Endodermal cell (in vitro differentiated cells): ENCODE results near the gene GAPDH. TPM values are rescaled to one million over a fixed set of nuclear protein-coding genes. Genes with fewer than 3 reads are reported as not detected.
A peak's percentile ranks its signal among the peaks of the same experiment; 100 is the strongest.
"Not testable (repeated sequence)": the region's sequence is repeated elsewhere in the genome, so short reads cannot be mapped to it uniquely, and the experiment has no call there.

ENCODE experiments used
- DNase-seq: peaks from one replicate; pipeline ENCODE4 v3.0.0-alpha.2; 2017
- H3K27ac ChIP-seq: 2 replicates; pipeline ENCODE4 v1.5.1; 2013; ENCODE audit warnings: mild to moderate bottlenecking, low read depth, low read length, moderate library complexity
- H3K27me3 ChIP-seq: 2 replicates; pipeline ENCODE4 v1.6.1; 2013; ENCODE audit warnings: mild to moderate bottlenecking, low read length, moderate library complexity; ENCODE audit not compliant: insufficient read depth, control insufficient read depth, poor library complexity, severe bottlenecking
- H3K36me3 ChIP-seq: 2 replicates; pipeline ENCODE4 v1.7.0; 2013; ENCODE audit warnings: mild to moderate bottlenecking, low read length, moderate library complexity; ENCODE audit not compliant: control insufficient read depth, insufficient read depth
- H3K4me1 ChIP-seq: one replicate; pipeline ENCODE4 v1.7.0; 2013; ENCODE audit warnings: low read length; ENCODE audit not compliant: control insufficient read depth, insufficient read depth
- H3K4me3 ChIP-seq: 2 replicates; pipeline ENCODE4 v1.5.1; 2013; ENCODE audit warnings: mild to moderate bottlenecking, low read length, moderate library complexity
- H3K9ac ChIP-seq: 2 replicates; pipeline ENCODE4 v1.6.1; 2013; ENCODE audit warnings: mild to moderate bottlenecking, low read length, moderate library complexity; ENCODE audit not compliant: poor library complexity, severe bottlenecking; ENCODE audit errors: extremely low read depth
- H3K9me3 ChIP-seq: 2 replicates; pipeline ENCODE4 v1.6.1; 2013; ENCODE audit warnings: mild to moderate bottlenecking, low read length, moderate library complexity; ENCODE audit not compliant: control insufficient read depth
- H3K27ac Mint-ChIP-seq: 2 replicates; pipeline ENCODE4 v1.8.0; 2020; ENCODE audit warnings: mixed read lengths
- H3K27me3 Mint-ChIP-seq: 2 replicates; pipeline ENCODE4 v1.8.0; 2021; ENCODE audit warnings: mild to moderate bottlenecking, mixed read lengths; ENCODE audit not compliant: insufficient read depth
- H3K36me3 Mint-ChIP-seq: 2 replicates; pipeline ENCODE4 v1.8.0; 2020; ENCODE audit warnings: low read depth, mixed read lengths
- H3K4me1 Mint-ChIP-seq: 2 replicates; pipeline ENCODE4 v1.8.0; 2020; ENCODE audit warnings: mixed read lengths
- H3K4me3 Mint-ChIP-seq: 2 replicates; pipeline ENCODE4 v1.8.0; 2020; ENCODE audit warnings: mild to moderate bottlenecking, moderate library complexity, mixed read lengths
- H3K9me3 Mint-ChIP-seq: 2 replicates; pipeline ENCODE4 v1.8.0; 2020; ENCODE audit warnings: mild to moderate bottlenecking, mixed read lengths
- WGBS, 2 experiments: methylation state at CpG; one replicate each; pipeline versions ENCODE4 v1.1.5 to v1.1.7; 2013; ENCODE audit warnings: missing lambda C conversion rate in 2 of 2, mixed read lengths in 1 of 2; ENCODE audit not compliant: insufficient coverage in 1 of 2, insufficient read length in 1 of 2; 5-methylcytosine and 5-hydroxymethylcytosine counted together
- total RNA-seq, 2 donors: library from RNA; stranded (reverse); fragmentation: NEBNext Ultra II Directional in 1 of 2; extraction: Animal tissue kit (Norgen Biotek cat#: 25700) in 1 of 2; gene quantifications; 2 replicates in 1 of 2; 3 replicates in 1 of 2; pipeline ENCODE4 v1.2.1, GENCODE V29; 2021
- TF ChIP-seq, protein P1 (sequence below): fragments of 200-600 bp; sonication (generic); conservative IDR thresholded peaks from 2 replicates; pipeline ENCODE4 v1.5.0; 2021; ENCODE audit warnings: antibody characterized with exemption, mild to moderate bottlenecking

The GAPDH gene
- total RNA-seq, 2 donors from 2014 or later = 2,848 to 5,273 TPM

DNA sequence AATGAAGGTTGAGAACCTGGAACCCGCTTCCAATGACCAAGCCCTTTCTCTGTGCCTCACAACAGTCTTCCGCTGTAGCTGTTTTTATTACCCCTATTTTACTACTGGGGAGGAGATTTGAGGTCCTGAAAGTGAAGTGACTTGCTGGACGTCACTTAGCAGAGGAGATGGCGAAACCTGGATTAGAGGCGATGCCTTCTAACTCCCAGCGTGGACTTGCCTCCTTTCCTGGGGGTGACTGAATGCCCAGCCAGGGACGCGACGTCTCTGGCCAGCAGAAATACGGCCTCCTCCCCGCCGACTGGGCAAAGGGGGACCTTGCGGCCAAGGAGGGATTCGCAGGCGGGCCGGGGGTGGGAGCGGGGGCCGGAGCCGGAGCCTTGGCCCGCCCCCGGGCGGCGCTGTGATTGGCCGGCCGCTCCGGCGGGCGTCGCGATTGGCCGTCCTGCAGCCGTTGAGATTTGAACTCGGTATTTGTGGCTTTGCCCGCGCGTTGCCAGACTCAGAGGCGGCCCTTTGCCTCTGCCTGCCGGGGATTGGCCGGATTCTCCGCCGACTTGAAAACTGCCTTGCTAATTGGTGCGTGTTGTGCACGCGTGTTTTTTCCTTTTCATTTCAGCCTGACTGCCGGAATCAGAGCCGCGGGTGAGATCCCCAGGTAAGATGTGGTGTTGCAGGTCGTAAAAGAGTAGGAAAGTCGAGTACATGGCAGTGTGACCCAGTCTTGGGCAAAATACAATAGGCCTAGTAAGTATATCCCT lies 40.6 kb upstream of the GAPDH start, which contains the start of gene NCAPD2:
Gene NCAPD2, plus strand, starts transcription at position 606 of the 761 bp plus-strand sequence. CDS start 997 bp downstream, outside the sequence.
- H3K27me3 Mint-ChIP-seq = no peaks in the 10 kb centered on the region
- WGBS, 2 experiments = 0% methylated on average over 19 to 48 of the region's 49 CpGs
- H3K27ac Mint-ChIP-seq = peak within 1 kb of the TSS; percentile 98
- H3K4me1 Mint-ChIP-seq = peaks cover 23% of the 10 kb centered on the region
- Histone ChIP-seq H3K36me3 (peaks cover 44% of the 10 kb centered on the region), H3K4me3 (peak within 1 kb of the TSS; percentile 94), H3K27ac (peak within 1 kb of the TSS; percentile 86), H3K4me1 (peaks cover 5% of the 10 kb centered on the region), H3K9me3 (no peaks in the 10 kb centered on the region), H3K27me3 (no peaks in the 10 kb centered on the region), H3K9ac (peak within 1 kb of the TSS; percentile 84)
- H3K4me3 Mint-ChIP-seq = peak within 1 kb of the TSS; percentile 83
- peaks cover 46% of the 10 kb centered on the region for H3K36me3 Mint-ChIP-seq
- TF ChIP-seq, protein P1, sequence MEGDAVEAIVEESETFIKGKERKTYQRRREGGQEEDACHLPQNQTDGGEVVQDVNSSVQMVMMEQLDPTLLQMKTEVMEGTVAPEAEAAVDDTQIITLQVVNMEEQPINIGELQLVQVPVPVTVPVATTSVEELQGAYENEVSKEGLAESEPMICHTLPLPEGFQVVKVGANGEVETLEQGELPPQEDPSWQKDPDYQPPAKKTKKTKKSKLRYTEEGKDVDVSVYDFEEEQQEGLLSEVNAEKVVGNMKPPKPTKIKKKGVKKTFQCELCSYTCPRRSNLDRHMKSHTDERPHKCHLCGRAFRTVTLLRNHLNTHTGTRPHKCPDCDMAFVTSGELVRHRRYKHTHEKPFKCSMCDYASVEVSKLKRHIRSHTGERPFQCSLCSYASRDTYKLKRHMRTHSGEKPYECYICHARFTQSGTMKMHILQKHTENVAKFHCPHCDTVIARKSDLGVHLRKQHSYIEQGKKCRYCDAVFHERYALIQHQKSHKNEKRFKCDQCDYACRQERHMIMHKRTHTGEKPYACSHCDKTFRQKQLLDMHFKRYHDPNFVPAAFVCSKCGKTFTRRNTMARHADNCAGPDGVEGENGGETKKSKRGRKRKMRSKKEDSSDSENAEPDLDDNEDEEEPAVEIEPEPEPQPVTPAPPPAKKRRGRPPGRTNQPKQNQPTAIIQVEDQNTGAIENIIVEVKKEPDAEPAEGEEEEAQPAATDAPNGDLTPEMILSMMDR = peak; percentile 71
- no peaks in the 10 kb centered on the region for H3K9me3 Mint-ChIP-seq
- peak; percentile 100 for DNase-seq

DNA sequence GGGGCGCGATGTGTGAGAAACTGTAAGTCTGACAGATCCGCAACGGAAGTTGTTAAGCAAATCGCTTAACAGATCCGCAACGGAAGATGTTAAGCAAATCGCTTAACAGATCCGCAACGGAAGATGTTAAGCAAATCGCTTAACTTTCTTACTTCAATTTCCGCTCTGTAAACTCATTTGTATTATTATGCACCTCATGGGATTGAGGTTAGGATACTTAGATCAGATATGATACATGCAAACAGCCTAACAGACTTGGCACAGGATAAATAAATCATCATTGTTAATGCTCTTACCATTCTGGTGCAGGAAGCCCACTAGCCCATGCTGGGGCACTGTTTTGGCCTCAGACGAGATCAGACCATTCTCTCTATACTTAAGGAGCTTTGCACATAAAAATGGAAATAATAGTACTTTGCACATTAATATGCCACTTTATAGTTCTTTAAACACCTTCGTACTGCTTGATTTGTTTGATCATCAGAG lies 40.0 kb upstream of the GAPDH start:
- Histone ChIP-seq H3K4me1 (peaks cover 5% of the 10 kb centered on the region), H3K27ac (peak overlapping the region; percentile 80), H3K36me3 (peaks cover 50% of the 10 kb centered on the region), H3K9me3 (no peaks in the 10 kb centered on the region), H3K27me3 (no peaks in the 10 kb centered on the region), H3K4me3 (peak overlapping the region; percentile 94), H3K9ac (peak overlapping the region; percentile 81)
- no peaks in the 10 kb centered on the region for H3K27me3 Mint-ChIP-seq
- H3K4me3 Mint-ChIP-seq = peak overlapping the region; percentile 83
- peaks cover 51% of the 10 kb centered on the region for H3K36me3 Mint-ChIP-seq
- WGBS, 2 experiments = 4 to 13% methylated on average over 5 to 14 of the region's 14 CpGs
- no peak for DNase-seq
- peaks cover 23% of the 10 kb centered on the region for H3K4me1 Mint-ChIP-seq
- no peaks in the 10 kb centered on the region for H3K9me3 Mint-ChIP-seq
- TF ChIP-seq, protein P1 = peak; percentile 57
- H3K27ac Mint-ChIP-seq = peak overlapping the region; percentile 98

DNA sequence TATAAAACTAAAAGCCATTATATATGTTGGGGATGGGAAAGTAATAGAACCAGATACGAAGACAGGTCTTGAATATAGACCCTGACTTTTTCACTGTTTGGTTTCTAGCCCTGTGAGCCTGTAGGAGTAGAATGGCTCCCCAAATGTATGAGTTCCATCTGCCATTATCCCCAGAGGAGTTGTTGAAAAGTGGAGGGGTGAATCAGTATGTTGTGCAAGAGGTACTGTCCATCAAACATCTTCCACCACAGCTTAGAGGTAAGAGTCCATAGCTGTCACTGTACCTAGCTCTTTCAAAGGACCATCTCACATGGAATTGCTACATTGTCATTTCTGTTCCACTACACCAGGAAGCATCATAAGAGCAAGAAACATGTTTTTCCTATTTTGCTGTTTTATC lies 39.3 kb upstream of the GAPDH start:
- Histone ChIP-seq H3K4me3 (peak overlapping the region; percentile 94), H3K36me3 (peaks cover 56% of the 10 kb centered on the region), H3K27me3 (no peaks in the 10 kb centered on the region), H3K9ac (peak overlapping the region; percentile 81), H3K27ac (no peak overlapping the region), H3K9me3 (no peaks in the 10 kb centered on the region), H3K4me1 (peaks cover 5% of the 10 kb centered on the region)
- 87 to 100% methylated on average over 1 of the region's 1 CpG for WGBS, 2 experiments
- Mint-ChIP-seq H3K4me3 (peak overlapping the region; percentile 83), H3K4me1 (peaks cover 23% of the 10 kb centered on the region), H3K27ac (no peak overlapping the region), H3K9me3 (no peaks in the 10 kb centered on the region), H3K36me3 (peaks cover 54% of the 10 kb centered on the region), H3K27me3 (no peaks in the 10 kb centered on the region)
- no peak for DNase-seq
- TF ChIP-seq, protein P1 = no peak

DNA sequence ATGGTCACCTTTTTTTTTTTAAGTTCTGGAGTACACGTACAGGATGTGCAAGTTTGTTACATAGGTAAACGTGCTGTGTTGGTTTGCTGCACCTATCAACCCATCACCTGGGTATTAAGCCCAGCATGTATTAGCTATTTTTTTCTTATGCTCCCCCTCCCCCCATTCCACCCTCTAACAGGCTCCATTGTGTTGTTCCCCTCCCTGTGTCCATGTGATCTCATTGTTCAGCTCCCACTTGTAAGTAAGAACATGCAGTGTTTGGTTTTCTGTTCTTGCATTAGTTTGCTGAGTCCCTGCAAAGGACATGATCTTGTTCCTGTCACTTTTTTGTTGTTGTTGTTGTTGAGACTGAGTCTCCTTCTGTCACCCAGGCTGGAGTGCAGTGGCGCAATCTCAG lies 37.0 kb upstream of the GAPDH start:
- H3K27ac Mint-ChIP-seq = peak overlapping the region; percentile 82
- H3K4me3 Mint-ChIP-seq = peak overlapping the region; percentile 4

More for the DNA sequence above, 37.0 kb upstream of the GAPDH start:
- Mint-ChIP-seq H3K4me1 (peaks cover 20% of the 10 kb centered on the region), H3K36me3 (peaks cover 40% of the 10 kb centered on the region)
- H3K27me3 ChIP-seq, H3K27me3 Mint-ChIP-seq, H3K4me1 ChIP-seq, H3K9ac ChIP-seq, H3K9me3 Mint-ChIP-seq, DNase-seq, H3K27ac ChIP-seq, H3K4me3 ChIP-seq, H3K9me3 ChIP-seq: not testable (repeated sequence)
- whole genome bisulfite sequencing, 2 experiments = 92 to 100% methylated on average over 1 to 2 of the region's 3 CpGs
- H3K36me3 ChIP-seq = peaks cover 60% of the 10 kb centered on the region
